GM10847 (cell line): ENCODE measurements around the gene NTRK3.

Source experiments
- POLR2A ChIP-seq: IDR thresholded peaks from 2 replicates; pipeline ENCODE4 v1.6.1; 2011; ENCODE audit not compliant: insufficient read length; ENCODE audit errors: extremely low read depth

Gene NTRK3

GRCh38 chr15:88066636-88067330 lies 189.8 kb downstream of the NTRK3 start:
- no peak for TF ChIP-seq POLR2A

GRCh38 chr15:88061452-88061851 lies 195.1 kb downstream of the NTRK3 start:
- no peak for TF ChIP-seq POLR2A

- no peak for TF ChIP-seq POLR2A
Observed at GRCh38 chr15:88060383-88060782, 196.2 kb downstream of the NTRK3 start.

GRCh38 chr15:88057836-88058235 lies 198.7 kb downstream of the NTRK3 start:
- no peak for TF ChIP-seq POLR2A

GRCh38 chr15:88049506-88049905 lies 207.0 kb downstream of the NTRK3 start:
- TF ChIP-seq POLR2A = no peak

- no peak for TF ChIP-seq POLR2A
Observed at GRCh38 chr15:88048755-88049154, 207.8 kb downstream of the NTRK3 start.

- TF ChIP-seq POLR2A = no peak
Observed at GRCh38 chr15:88048237-88048636, 208.3 kb downstream of the NTRK3 start.

- no peak for TF ChIP-seq POLR2A
Observed at GRCh38 chr15:88046576-88047129, 209.9 kb downstream of the NTRK3 start.

GRCh38 chr15:88043396-88043795 lies 213.1 kb downstream of the NTRK3 start:
- no peak for TF ChIP-seq POLR2A

GRCh38 chr15:88042047-88042446 lies 214.5 kb downstream of the NTRK3 start:
- no peak for TF ChIP-seq POLR2A

- no peak for TF ChIP-seq POLR2A
Observed at GRCh38 chr15:88040516-88040915, 216.0 kb downstream of the NTRK3 start.

GRCh38 chr15:88038261-88038660 lies 218.3 kb downstream of the NTRK3 start:
- TF ChIP-seq POLR2A = no peak

- TF ChIP-seq POLR2A = no peak
Observed at GRCh38 chr15:88036154-88036839, 220.2 kb downstream of the NTRK3 start.

GRCh38 chr15:88035381-88035780 lies 221.2 kb downstream of the NTRK3 start:
- TF ChIP-seq POLR2A = no peak

GRCh38 chr15:88032787-88033186 lies 223.8 kb downstream of the NTRK3 start:
- no peak for TF ChIP-seq POLR2A

GRCh38 chr15:88031461-88031860 lies 225.1 kb downstream of the NTRK3 start:
- TF ChIP-seq POLR2A = no peak
